OCI-LY1 (cell line): ENCODE results near the gene SEMA3C.

ENCODE experiments used
- H2AFZ ChIP-seq: fragments of 200-600 bp; sonication (generic), shearing (Covaris generic); 2 replicates; pipeline ENCODE4 v1.6.0; 2014; ENCODE audit warnings: antibody characterized with exemption, mild to moderate bottlenecking, low read length
- H3F3A ChIP-seq: fragments of 200-600 bp; sonication (generic), shearing (Covaris generic); 2 replicates; pipeline ENCODE4 v1.6.0; 2014; ENCODE audit warnings: mild to moderate bottlenecking, antibody characterized with exemption, low read length, moderate library complexity; ENCODE audit not compliant: insufficient read depth
- H3K27ac ChIP-seq: fragments of 200-600 bp; sonication (generic); 2 replicates; pipeline ENCODE4 v1.5.1; 2014; ENCODE audit warnings: low read length, mixed run types, mild to moderate bottlenecking, low read depth; ENCODE audit not compliant: poor library complexity, severe bottlenecking
- H3K27me3 ChIP-seq: fragments of 200-600 bp; sonication (generic); 2 replicates; pipeline ENCODE4 v1.6.0; 2014; ENCODE audit warnings: antibody characterized with exemption, mild to moderate bottlenecking, low read length, moderate library complexity; ENCODE audit not compliant: insufficient read depth
- H3K36me3 ChIP-seq: fragments of 200-600 bp; sonication (generic); 2 replicates; pipeline ENCODE4 v1.6.1; 2014; ENCODE audit warnings: mild to moderate bottlenecking, antibody characterized with exemption, low read length, moderate library complexity, mixed read lengths; ENCODE audit not compliant: insufficient read depth
- H3K4me1 ChIP-seq: fragments of 200-600 bp; sonication (generic); 2 replicates; pipeline ENCODE4 v1.5.1; 2014; ENCODE audit warnings: mild to moderate bottlenecking, low read length, moderate library complexity; ENCODE audit not compliant: insufficient read depth, severe bottlenecking
- H3K4me2 ChIP-seq: fragments of 200-600 bp; sonication (generic), shearing (Covaris generic); 2 replicates; pipeline ENCODE4 v1.6.1; 2014; ENCODE audit warnings: low read length
- H3K4me3 ChIP-seq: fragments of 200-600 bp; sonication (generic); 2 replicates; pipeline ENCODE4 v1.5.1; 2014; ENCODE audit warnings: low read length, low read depth, mild to moderate bottlenecking, mixed read lengths; ENCODE audit not compliant: poor library complexity, severe bottlenecking
- H3K79me2 ChIP-seq: fragments of 200-600 bp; shearing (Covaris generic); 2 replicates; pipeline ENCODE4 v1.6.1; 2016; ENCODE audit warnings: mixed run types, low read length, mixed read lengths; ENCODE audit not compliant: insufficient read depth
- H3K9ac ChIP-seq: fragments of 200-600 bp; sonication (generic), shearing (Covaris generic); 2 replicates; pipeline ENCODE4 v1.6.1; 2014; ENCODE audit warnings: mild to moderate bottlenecking, low read length, mixed read lengths
- H3K9me2 ChIP-seq: fragments of 200-600 bp; sonication (generic), shearing (Covaris generic); 2 replicates; pipeline ENCODE4 v1.6.1; 2014; ENCODE audit warnings: low read depth, mild to moderate bottlenecking, low read length, mixed read lengths
- H3K9me3 ChIP-seq: fragments of 200-600 bp; shearing (Covaris generic); 2 replicates; pipeline ENCODE4 v1.6.1; 2014; ENCODE audit warnings: low read length, mixed read lengths
- H4K20me1 ChIP-seq: fragments of 200-600 bp; sonication (generic), shearing (Covaris generic); 2 replicates; pipeline ENCODE4 v1.6.0; 2016; ENCODE audit warnings: mild to moderate bottlenecking, low read length; ENCODE audit not compliant: insufficient read depth
- EZH2 ChIP-seq: fragments of 200-600 bp; sonication (generic), shearing (Covaris generic); IDR thresholded peaks from 2 replicates; pipeline ENCODE4 v1.8.0; 2017; ENCODE audit warnings: borderline replicate concordance, mixed run types, mild to moderate bottlenecking, antibody characterized with exemption, low read length, moderate library complexity, mixed read lengths
- TF ChIP-seq, protein P1 (sequence below): fragments of 200-600 bp; sonication (generic), shearing (Covaris generic); IDR thresholded peaks from 2 replicates; pipeline ENCODE4 v1.5.1; 2017; ENCODE audit warnings: mild to moderate bottlenecking, antibody characterized with exemption, low read length, moderate library complexity, mixed read lengths

Gene SEMA3C

DNA sequence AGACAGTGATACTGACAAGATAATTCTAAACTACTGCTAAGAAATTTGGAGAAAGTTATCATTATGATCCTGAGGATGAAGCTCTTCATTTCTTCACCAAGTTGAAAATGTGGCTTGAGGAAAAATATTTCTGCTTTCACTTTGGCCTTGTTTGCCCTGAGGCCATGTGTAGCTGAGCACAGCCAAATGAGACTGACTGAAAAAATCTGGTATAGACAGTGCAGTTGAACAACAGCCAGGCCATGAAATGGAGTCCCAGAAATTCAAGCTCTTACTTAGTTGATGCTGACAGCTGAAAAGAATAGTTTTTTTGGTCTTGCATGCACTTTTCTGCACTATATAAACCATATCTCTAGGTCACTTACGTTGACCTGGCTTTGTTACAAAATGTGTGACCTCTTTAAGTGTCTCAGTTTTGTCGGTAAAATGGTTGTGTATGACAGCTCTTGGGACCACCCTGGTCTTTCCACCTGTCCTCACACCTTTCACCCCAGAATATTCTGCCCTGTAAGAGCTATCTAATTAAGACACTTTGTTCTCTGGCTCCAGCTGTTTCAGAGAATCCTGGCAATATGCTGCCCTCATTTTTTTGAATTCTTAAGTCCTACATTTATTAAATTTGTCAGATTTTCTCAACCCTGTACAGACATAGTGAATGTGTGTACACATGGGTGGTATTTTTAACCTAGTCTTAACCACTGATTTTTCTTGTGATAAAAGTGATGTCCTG lies 189.1 kb downstream of the SEMA3C start:
- H4K20me1 ChIP-seq: no peaks in the 10 kb centered on the region
- H3K9ac ChIP-seq: no peak overlapping the region
- no peak overlapping the region for H3K4me3 ChIP-seq
- no peaks in the 10 kb centered on the region for H3K4me1 ChIP-seq
- H3K79me2 ChIP-seq: no peaks in the 10 kb centered on the region
- no peaks in the 10 kb centered on the region for H3F3A ChIP-seq
- no peaks in the 10 kb centered on the region for H3K36me3 ChIP-seq
- no peak overlapping the region for H3K27ac ChIP-seq
- H3K9me3 ChIP-seq: no peaks in the 10 kb centered on the region
- no peak overlapping the region for H3K4me2 ChIP-seq
- H2AFZ ChIP-seq: no peak overlapping the region
- H3K9me2 ChIP-seq: no peaks in the 10 kb centered on the region
- no peaks in the 10 kb centered on the region for H3K27me3 ChIP-seq
- TF ChIP-seq, protein P1, sequence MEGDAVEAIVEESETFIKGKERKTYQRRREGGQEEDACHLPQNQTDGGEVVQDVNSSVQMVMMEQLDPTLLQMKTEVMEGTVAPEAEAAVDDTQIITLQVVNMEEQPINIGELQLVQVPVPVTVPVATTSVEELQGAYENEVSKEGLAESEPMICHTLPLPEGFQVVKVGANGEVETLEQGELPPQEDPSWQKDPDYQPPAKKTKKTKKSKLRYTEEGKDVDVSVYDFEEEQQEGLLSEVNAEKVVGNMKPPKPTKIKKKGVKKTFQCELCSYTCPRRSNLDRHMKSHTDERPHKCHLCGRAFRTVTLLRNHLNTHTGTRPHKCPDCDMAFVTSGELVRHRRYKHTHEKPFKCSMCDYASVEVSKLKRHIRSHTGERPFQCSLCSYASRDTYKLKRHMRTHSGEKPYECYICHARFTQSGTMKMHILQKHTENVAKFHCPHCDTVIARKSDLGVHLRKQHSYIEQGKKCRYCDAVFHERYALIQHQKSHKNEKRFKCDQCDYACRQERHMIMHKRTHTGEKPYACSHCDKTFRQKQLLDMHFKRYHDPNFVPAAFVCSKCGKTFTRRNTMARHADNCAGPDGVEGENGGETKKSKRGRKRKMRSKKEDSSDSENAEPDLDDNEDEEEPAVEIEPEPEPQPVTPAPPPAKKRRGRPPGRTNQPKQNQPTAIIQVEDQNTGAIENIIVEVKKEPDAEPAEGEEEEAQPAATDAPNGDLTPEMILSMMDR: no peak
- TF ChIP-seq EZH2: no peak

GRCh38 chr7:80726666-80727065 lies 192.2 kb downstream of the SEMA3C start:
- Histone ChIP-seq H3K9me2 (no peaks in the 10 kb centered on the region), H3K9me3 (no peaks in the 10 kb centered on the region), H3K4me2 (no peak overlapping the region), H3F3A (no peaks in the 10 kb centered on the region), H4K20me1 (no peaks in the 10 kb centered on the region), H3K4me3 (no peak overlapping the region), H2AFZ (no peak overlapping the region), H3K4me1 (no peaks in the 10 kb centered on the region), H3K27ac (no peak overlapping the region), H3K79me2 (no peaks in the 10 kb centered on the region), H3K9ac (no peak overlapping the region), H3K36me3 (no peaks in the 10 kb centered on the region), H3K27me3 (no peaks in the 10 kb centered on the region)
- TF ChIP-seq, protein P1: no peak
- no peak for TF ChIP-seq EZH2

- Histone ChIP-seq H3K27me3 (no peaks in the 10 kb centered on the region), H3K9ac (no peak overlapping the region), H4K20me1 (no peaks in the 10 kb centered on the region), H3K36me3 (no peaks in the 10 kb centered on the region), H3K4me2 (no peak overlapping the region), H2AFZ (no peak overlapping the region), H3F3A (no peaks in the 10 kb centered on the region), H3K9me3 (no peaks in the 10 kb centered on the region), H3K27ac (no peak overlapping the region), H3K4me1 (no peaks in the 10 kb centered on the region), H3K4me3 (no peak overlapping the region), H3K9me2 (no peaks in the 10 kb centered on the region), H3K79me2 (no peaks in the 10 kb centered on the region)
- TF ChIP-seq, protein P1: no peak
- no peak for TF ChIP-seq EZH2
These were observed 193.7 kb downstream of the SEMA3C start for GRCh38 chr7:80725181-80725611.
